HEK293 (cell line): Measurements from ENCODE around the gene PPP1R27.

Experiments
- CTCF ChIA-PET: fragments of 350-600 bp; formaldehyde crosslinking; extraction: SDS; loops from one replicate; lab custom pipeline; 2021; ENCODE audit warnings: antibody characterized with exemption; lab: Yijun Ruan, JAX
- POLR2A ChIA-PET: fragments of 300-600 bp; formaldehyde crosslinking; extraction: SDS; loops from one replicate; lab custom pipeline; 2020; ENCODE audit warnings: antibody characterized with exemption, inconsistent platforms; lab: Yijun Ruan, JAX
- H3K27ac ChIP-seq: fragments of 200-500 bp; sonication (Bioruptor generic); 2 replicates; pipeline ENCODE4 v1.5.1; 2014; ENCODE audit warnings: low read depth, low read length, control low read depth, inconsistent platforms; ENCODE audit errors: extremely low read depth
- H3K36me3 ChIP-seq, 2 experiments: fragments of 200-500 bp in 1 of 2; sonication (Bioruptor generic) in 1 of 2; 1 replicate in 1 of 2; 2 replicates in 1 of 2; pipeline ENCODE4 v1.5.1; 2014 to 2017; ENCODE audit warnings: inconsistent platforms in 2 of 2, low read length in 2 of 2; ENCODE audit not compliant: control insufficient read depth in 2 of 2, insufficient read depth in 1 of 2
- H3K4me1 ChIP-seq: fragments of 200-500 bp; sonication (Bioruptor generic); 2 replicates; pipeline ENCODE4 v1.5.1; 2014; ENCODE audit warnings: mild to moderate bottlenecking, low read length, inconsistent platforms; ENCODE audit not compliant: control insufficient read depth, insufficient read depth
- H3K4me3 ChIP-seq: 2 replicates; pipeline ENCODE4 v1.5.1; 2011; ENCODE audit warnings: low read depth, mild to moderate bottlenecking, control low read depth, low read length, moderate library complexity
- H3K9me3 ChIP-seq: fragments of 200-500 bp; sonication (Bioruptor generic); 2 replicates; pipeline ENCODE4 v1.5.1; 2014; ENCODE audit warnings: low read depth, low read length, inconsistent platforms; ENCODE audit not compliant: control insufficient read depth, insufficient read depth
- BCL11B ChIP-seq: fragments of 450-650 bp; formaldehyde crosslinking; IDR thresholded peaks from 2 replicates; pipeline ENCODE4 v1.5.1; 2016; ENCODE audit warnings: low read depth, missing biosample characterization, missing genetic modification characterization
- KLF1 ChIP-seq: fragments of 450-650 bp; formaldehyde crosslinking; IDR thresholded peaks from 2 replicates; pipeline ENCODE4 v1.5.1; 2016; ENCODE audit warnings: missing biosample characterization, missing genetic modification characterization
- KLF10 ChIP-seq: fragments of 450-650 bp; IDR thresholded peaks from 2 replicates; pipeline ENCODE4 v1.5.1; 2018; ENCODE audit warnings: missing biosample characterization, mild to moderate bottlenecking, missing genetic modification characterization
- OVOL3 ChIP-seq: fragments of 450-650 bp; formaldehyde crosslinking; IDR thresholded peaks from 2 replicates; pipeline ENCODE4 v1.5.1; 2016; ENCODE audit warnings: missing biosample characterization, missing genetic modification characterization
- SETDB1 ChIP-seq: IDR thresholded peaks from one replicate; pipeline ENCODE4 v1.6.1; 2017; ENCODE audit warnings: mild to moderate bottlenecking, low read length, moderate library complexity, mixed read lengths; ENCODE audit not compliant: insufficient read length
- ZBTB20 ChIP-seq: fragments of 450-650 bp; formaldehyde crosslinking; IDR thresholded peaks from 2 replicates; pipeline ENCODE4 v1.5.1; 2016; ENCODE audit warnings: missing biosample characterization, missing genetic modification characterization
- ZBTB8A ChIP-seq: fragments of 450-650 bp; formaldehyde crosslinking; IDR thresholded peaks from 2 replicates; pipeline ENCODE4 v1.5.1; 2016; ENCODE audit warnings: missing biosample characterization, missing genetic modification characterization
- ZEB2 ChIP-seq: fragments of 450-650 bp; formaldehyde crosslinking; IDR thresholded peaks from 2 replicates; pipeline ENCODE4 v1.5.1; 2016; ENCODE audit warnings: missing biosample characterization, missing genetic modification characterization
- ZFHX2 ChIP-seq: fragments of 450-650 bp; formaldehyde crosslinking; conservative IDR thresholded peaks from 2 replicates; pipeline ENCODE4 v1.5.1; 2016; ENCODE audit warnings: missing biosample characterization, missing genetic modification characterization
- ZNF112 ChIP-seq: fragments of 450-650 bp; formaldehyde crosslinking; IDR thresholded peaks from 2 replicates; pipeline ENCODE4 v1.5.0; 2017; ENCODE audit warnings: missing biosample characterization, missing genetic modification characterization
- ZNF146 ChIP-seq: fragments of 450-650 bp; formaldehyde crosslinking; IDR thresholded peaks from 2 replicates; pipeline ENCODE4 v1.5.1; 2016; ENCODE audit warnings: missing biosample characterization, missing genetic modification characterization
- ZNF16 ChIP-seq: fragments of 450-650 bp; formaldehyde crosslinking; IDR thresholded peaks from 2 replicates; pipeline ENCODE4 v1.5.1; 2016; ENCODE audit warnings: low read depth, missing biosample characterization, missing genetic modification characterization
- ZNF174 ChIP-seq: fragments of 450-650 bp; formaldehyde crosslinking; IDR thresholded peaks from 2 replicates; pipeline ENCODE4 v1.5.0; 2017; ENCODE audit warnings: missing biosample characterization, mild to moderate bottlenecking, missing genetic modification characterization
- ZNF214 ChIP-seq: fragments of 450-650 bp; formaldehyde crosslinking; IDR thresholded peaks from 2 replicates; pipeline ENCODE4 v1.5.1; 2017; ENCODE audit warnings: missing biosample characterization, mild to moderate bottlenecking, missing genetic modification characterization, borderline replicate concordance
- ZNF221 ChIP-seq: fragments of 450-650 bp; formaldehyde crosslinking; IDR thresholded peaks from 2 replicates; pipeline ENCODE4 v1.5.1; 2017; ENCODE audit warnings: missing biosample characterization, missing genetic modification characterization, borderline replicate concordance
- ZNF223 ChIP-seq: fragments of 450-650 bp; formaldehyde crosslinking; IDR thresholded peaks from 2 replicates; pipeline ENCODE4 v1.5.1; 2016; ENCODE audit warnings: missing biosample characterization, missing genetic modification characterization
- ZNF350 ChIP-seq: fragments of 450-650 bp; formaldehyde crosslinking; IDR thresholded peaks from 2 replicates; pipeline ENCODE4 v1.5.0; 2017; ENCODE audit warnings: missing biosample characterization, mild to moderate bottlenecking, missing genetic modification characterization
- ZNF514 ChIP-seq: fragments of 450-650 bp; formaldehyde crosslinking; IDR thresholded peaks from 2 replicates; pipeline ENCODE4 v1.5.1; 2016; ENCODE audit warnings: missing biosample characterization, missing genetic modification characterization
- ZNF600 ChIP-seq: fragments of 450-650 bp; formaldehyde crosslinking; IDR thresholded peaks from 2 replicates; pipeline ENCODE4 v1.5.1; 2016; ENCODE audit warnings: missing biosample characterization, missing genetic modification characterization
- ZNF621 ChIP-seq: fragments of 450-650 bp; formaldehyde crosslinking; IDR thresholded peaks from 2 replicates; pipeline ENCODE4 v1.5.1; 2017; ENCODE audit warnings: missing biosample characterization, missing genetic modification characterization
- ZNF623 ChIP-seq: fragments of 450-650 bp; formaldehyde crosslinking; IDR thresholded peaks from 2 replicates; pipeline ENCODE4 v1.5.1; 2016; ENCODE audit warnings: missing biosample characterization, missing genetic modification characterization
- ZNF670 ChIP-seq: fragments of 450-650 bp; formaldehyde crosslinking; IDR thresholded peaks from 2 replicates; pipeline ENCODE4 v1.5.1; 2016; ENCODE audit warnings: missing biosample characterization, missing genetic modification characterization, low read depth
- ZNF76 ChIP-seq: fragments of 450-650 bp; formaldehyde crosslinking; IDR thresholded peaks from 2 replicates; pipeline ENCODE4; 2016; ENCODE audit warnings: low read depth, missing biosample characterization, missing genetic modification characterization, borderline replicate concordance
- ZNF776 ChIP-seq: fragments of 450-650 bp; formaldehyde crosslinking; IDR thresholded peaks from 2 replicates; pipeline ENCODE4 v1.5.0; 2017; ENCODE audit warnings: missing biosample characterization, missing genetic modification characterization, borderline replicate concordance
- ZSCAN16 ChIP-seq: fragments of 450-650 bp; formaldehyde crosslinking; IDR thresholded peaks from 2 replicates; pipeline ENCODE4 v1.5.1; 2016; ENCODE audit warnings: missing biosample characterization, missing genetic modification characterization
- TF ChIP-seq, protein P1 (sequence below): fragments of 450-650 bp; formaldehyde crosslinking; IDR thresholded peaks from 2 replicates; pipeline ENCODE4 v1.5.1; 2017; ENCODE audit warnings: missing biosample characterization, missing genetic modification characterization
- TF ChIP-seq, protein P2 (sequence below): fragments of 450-650 bp; formaldehyde crosslinking; IDR thresholded peaks from 2 replicates; pipeline ENCODE4 v1.5.1; 2016; ENCODE audit warnings: missing biosample characterization, missing genetic modification characterization
- TF ChIP-seq, protein P3 (sequence below): fragments of 450-650 bp; formaldehyde crosslinking; IDR thresholded peaks from 2 replicates; pipeline ENCODE4 v1.5.1; 2016; ENCODE audit warnings: missing biosample characterization, missing genetic modification characterization

Gene PPP1R27

GRCh38 chr17:81870131-81870980 lies 35.5 kb upstream of the PPP1R27 start (continued):
- TF ChIP-seq, protein P1, sequence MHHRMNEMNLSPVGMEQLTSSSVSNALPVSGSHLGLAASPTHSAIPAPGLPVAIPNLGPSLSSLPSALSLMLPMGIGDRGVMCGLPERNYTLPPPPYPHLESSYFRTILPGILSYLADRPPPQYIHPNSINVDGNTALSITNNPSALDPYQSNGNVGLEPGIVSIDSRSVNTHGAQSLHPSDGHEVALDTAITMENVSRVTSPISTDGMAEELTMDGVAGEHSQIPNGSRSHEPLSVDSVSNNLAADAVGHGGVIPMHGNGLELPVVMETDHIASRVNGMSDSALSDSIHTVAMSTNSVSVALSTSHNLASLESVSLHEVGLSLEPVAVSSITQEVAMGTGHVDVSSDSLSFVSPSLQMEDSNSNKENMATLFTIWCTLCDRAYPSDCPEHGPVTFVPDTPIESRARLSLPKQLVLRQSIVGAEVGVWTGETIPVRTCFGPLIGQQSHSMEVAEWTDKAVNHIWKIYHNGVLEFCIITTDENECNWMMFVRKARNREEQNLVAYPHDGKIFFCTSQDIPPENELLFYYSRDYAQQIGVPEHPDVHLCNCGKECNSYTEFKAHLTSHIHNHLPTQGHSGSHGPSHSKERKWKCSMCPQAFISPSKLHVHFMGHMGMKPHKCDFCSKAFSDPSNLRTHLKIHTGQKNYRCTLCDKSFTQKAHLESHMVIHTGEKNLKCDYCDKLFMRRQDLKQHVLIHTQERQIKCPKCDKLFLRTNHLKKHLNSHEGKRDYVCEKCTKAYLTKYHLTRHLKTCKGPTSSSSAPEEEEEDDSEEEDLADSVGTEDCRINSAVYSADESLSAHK (tag by site-specific recombination): no peak
- TF ChIP-seq KLF10 (tag by site-specific recombination) (no peak; the same call in 1 of the 2 replicates), ZFHX2 (peak; percentile 32), ZNF776 (tag by site-specific recombination) (no peak), ZNF670 (tag by site-specific recombination) (no peak), BCL11B (tag by site-specific recombination) (peak; percentile 54; the same call in 1 of the 2 replicates), ZNF221 (tag by site-specific recombination) (no peak), ZNF600 (tag by site-specific recombination) (0 out of 2 replicates have a peak, but pooled peaks have one; percentile 12), ZNF76 (peak; percentile 24; the same call in 1 of the 2 replicates), ZNF350 (tag by site-specific recombination) (no peak), ZBTB20 (tag by site-specific recombination) (peak; percentile 90), ZNF146 (tag by site-specific recombination) (no peak), ZEB2 (tag by site-specific recombination) (peak; percentile 43)

DNA sequence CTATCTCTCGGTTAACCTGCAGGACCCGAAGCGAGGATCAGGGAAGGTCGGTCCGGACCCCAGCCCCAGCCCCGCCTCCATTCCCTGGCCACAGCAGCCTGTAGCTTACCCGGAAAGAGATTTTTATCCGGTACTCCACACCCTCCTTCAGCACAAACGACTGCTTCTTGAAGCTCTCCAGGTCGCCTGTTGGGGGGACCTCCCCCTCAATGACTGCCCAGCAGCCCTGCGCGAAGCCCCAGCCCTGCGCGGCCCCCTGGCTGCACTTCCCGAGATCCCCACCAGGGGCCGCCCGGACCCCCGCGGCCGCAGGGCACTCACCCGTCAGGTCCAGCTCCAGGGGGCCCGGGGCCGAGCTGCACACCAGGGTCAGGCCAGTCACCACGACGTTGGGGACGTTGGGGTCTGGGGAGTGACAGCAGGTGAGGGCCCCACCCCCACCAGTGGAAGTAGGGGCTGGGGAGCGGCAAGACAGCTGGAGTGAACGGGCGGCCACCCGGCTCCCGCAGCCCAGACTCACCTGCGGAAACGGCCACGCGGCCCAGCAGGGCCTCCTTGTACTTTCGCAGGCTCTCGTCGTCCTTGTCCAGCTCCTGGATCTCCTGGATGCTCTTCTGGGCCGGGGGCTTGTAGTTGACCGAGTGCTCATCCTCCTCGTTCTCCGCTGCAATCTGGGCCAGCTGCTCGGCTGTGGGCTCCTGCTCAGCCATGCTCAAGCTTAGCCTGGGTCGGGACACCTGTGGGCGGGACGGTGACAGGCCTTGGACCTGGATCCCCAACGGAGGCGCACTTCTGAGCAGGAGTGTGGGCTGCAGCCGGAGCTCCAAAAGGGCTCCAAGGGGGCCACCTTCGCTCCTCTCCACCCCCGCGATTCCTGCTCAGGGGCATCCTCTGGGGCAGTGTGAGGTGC lies 34.6 kb upstream of the PPP1R27 start:
- H3K4me3 ChIP-seq: peak overlapping the region; percentile 85
- CTCF ChIA-PET: interaction anchor here (0.6 to 2.6 kb wide), 18 partner anchors 8 to 161 kb away, joined by 3 to 15 read pairs (median 4); partner anchors contain the start of genes MAFG and PCYT2
- peak overlapping the region; percentile 100 for H3K27ac ChIP-seq
- POLR2A ChIA-PET: interaction anchor here (1.1 to 2.7 kb wide), 12 partner anchors 9 to 186 kb away, joined by 3 to 17 read pairs (median 6); partner anchors contain the start of genes ARL16, CENPX, HGS and LRRC45
- peaks cover 17% of the 10 kb centered on the region; the same call in 1 of the 2 replicates for H3K4me1 ChIP-seq
- H3K36me3 ChIP-seq: peaks cover 5 to 57% of the 10 kb centered on the region in 2 experiments; a peak in 2 of 3 replicates
- no peaks in the 10 kb centered on the region for H3K9me3 ChIP-seq
- TF ChIP-seq ZNF214: no peak
- TF ChIP-seq ZSCAN16 (tag by site-specific recombination): no peak
- TF ChIP-seq ZNF514: no peak
- TF ChIP-seq ZBTB8A (tag by site-specific recombination): peak; percentile 64
- TF ChIP-seq ZNF223: no peak
- TF ChIP-seq ZNF112 (tag by site-specific recombination): no peak
- TF ChIP-seq, protein P2, sequence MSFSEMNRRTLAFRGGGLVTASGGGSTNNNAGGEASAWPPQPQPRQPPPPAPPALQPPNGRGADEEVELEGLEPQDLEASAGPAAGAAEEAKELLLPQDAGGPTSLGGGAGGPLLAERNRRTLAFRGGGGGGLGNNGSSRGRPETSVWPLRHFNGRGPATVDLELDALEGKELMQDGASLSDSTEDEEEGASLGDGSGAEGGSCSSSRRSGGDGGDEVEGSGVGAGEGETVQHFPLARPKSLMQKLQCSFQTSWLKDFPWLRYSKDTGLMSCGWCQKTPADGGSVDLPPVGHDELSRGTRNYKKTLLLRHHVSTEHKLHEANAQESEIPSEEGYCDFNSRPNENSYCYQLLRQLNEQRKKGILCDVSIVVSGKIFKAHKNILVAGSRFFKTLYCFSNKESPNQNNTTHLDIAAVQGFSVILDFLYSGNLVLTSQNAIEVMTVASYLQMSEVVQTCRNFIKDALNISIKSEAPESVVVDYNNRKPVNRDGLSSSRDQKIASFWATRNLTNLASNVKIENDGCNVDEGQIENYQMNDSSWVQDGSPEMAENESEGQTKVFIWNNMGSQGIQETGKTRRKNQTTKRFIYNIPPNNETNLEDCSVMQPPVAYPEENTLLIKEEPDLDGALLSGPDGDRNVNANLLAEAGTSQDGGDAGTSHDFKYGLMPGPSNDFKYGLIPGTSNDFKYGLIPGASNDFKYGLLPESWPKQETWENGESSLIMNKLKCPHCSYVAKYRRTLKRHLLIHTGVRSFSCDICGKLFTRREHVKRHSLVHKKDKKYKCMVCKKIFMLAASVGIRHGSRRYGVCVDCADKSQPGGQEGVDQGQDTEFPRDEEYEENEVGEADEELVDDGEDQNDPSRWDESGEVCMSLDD (tag by site-specific recombination): peak; percentile 68
- peak; percentile 19; the same call in 1 of the 2 replicates for TF ChIP-seq KLF1 (tag by site-specific recombination)
- TF ChIP-seq SETDB1: no peak
- TF ChIP-seq ZNF621 (tag by site-specific recombination): no peak
- 0 out of 2 replicates have a peak, but pooled peaks have one; percentile 7 for TF ChIP-seq ZNF623 (tag by site-specific recombination)
- no peak for TF ChIP-seq ZNF16 (tag by site-specific recombination)
- 0 out of 2 replicates have a peak, but pooled peaks have one; percentile 18 for TF ChIP-seq OVOL3
- TF ChIP-seq ZNF776 (tag by site-specific recombination): no peak
- TF ChIP-seq, protein P3, sequence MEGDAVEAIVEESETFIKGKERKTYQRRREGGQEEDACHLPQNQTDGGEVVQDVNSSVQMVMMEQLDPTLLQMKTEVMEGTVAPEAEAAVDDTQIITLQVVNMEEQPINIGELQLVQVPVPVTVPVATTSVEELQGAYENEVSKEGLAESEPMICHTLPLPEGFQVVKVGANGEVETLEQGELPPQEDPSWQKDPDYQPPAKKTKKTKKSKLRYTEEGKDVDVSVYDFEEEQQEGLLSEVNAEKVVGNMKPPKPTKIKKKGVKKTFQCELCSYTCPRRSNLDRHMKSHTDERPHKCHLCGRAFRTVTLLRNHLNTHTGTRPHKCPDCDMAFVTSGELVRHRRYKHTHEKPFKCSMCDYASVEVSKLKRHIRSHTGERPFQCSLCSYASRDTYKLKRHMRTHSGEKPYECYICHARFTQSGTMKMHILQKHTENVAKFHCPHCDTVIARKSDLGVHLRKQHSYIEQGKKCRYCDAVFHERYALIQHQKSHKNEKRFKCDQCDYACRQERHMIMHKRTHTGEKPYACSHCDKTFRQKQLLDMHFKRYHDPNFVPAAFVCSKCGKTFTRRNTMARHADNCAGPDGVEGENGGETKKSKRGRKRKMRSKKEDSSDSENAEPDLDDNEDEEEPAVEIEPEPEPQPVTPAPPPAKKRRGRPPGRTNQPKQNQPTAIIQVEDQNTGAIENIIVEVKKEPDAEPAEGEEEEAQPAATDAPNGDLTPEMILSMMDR (tag by site-specific recombination): peak; percentile 93
- TF ChIP-seq ZNF174: no peak
